Measurements from ENCODE around the gene GPR141.

- TF ChIP-seq YY1 (IDR thresholded peaks at IDR 0.05; ENCODE audit: insufficient read depth, insufficient read length), result no peak
- no peak for TF ChIP-seq ZNF274 (IDR thresholded peaks at IDR 0.05; ENCODE audit: low read depth, low read length)
Measured at GRCh38 chr7:37635346-37635745, 48.2 kb upstream of the GPR141 start.

Measured in NT2/D1 (cell line).